Liver (tissue), 9 donors: ENCODE data around the gene UBL3. TPM values are rescaled to one million over a fixed set of nuclear protein-coding genes. Genes with fewer than 3 reads are reported as not detected.

Source experiments
- DNase-seq: peaks from one replicate; pipeline ENCODE4 v3.0.0-alpha.2; 2017; ENCODE audit warnings: low spot score
- H3K27ac ChIP-seq, 2 donors: one replicate each; pipeline ENCODE4 v1.7.0; 2013; ENCODE audit warnings: inconsistent platforms in 2 of 2, low read length in 2 of 2, control low read depth in 1 of 2, low read depth in 1 of 2, mild to moderate bottlenecking in 1 of 2
- H3K27me3 ChIP-seq, 4 donors: one replicate each; pipeline versions ENCODE4 v1.6.1 to v1.7.0; 2013; ENCODE audit warnings: low read length in 3 of 4, inconsistent platforms in 1 of 4, mild to moderate bottlenecking in 1 of 4, moderate library complexity in 1 of 4; ENCODE audit not compliant: control insufficient read depth in 4 of 4, insufficient read depth in 4 of 4
- H3K36me3 ChIP-seq, 4 donors: one replicate each; pipeline versions ENCODE4 v1.6.1 to v1.7.0; 2013; ENCODE audit warnings: low read length in 3 of 4, mild to moderate bottlenecking in 3 of 4, low read depth in 1 of 4, moderate library complexity in 1 of 4; ENCODE audit not compliant: control insufficient read depth in 4 of 4, insufficient read depth in 3 of 4
- H3K4me1 ChIP-seq, 4 donors: one replicate each; pipeline versions ENCODE4 v1.6.1 to v1.7.0; 2013; ENCODE audit warnings: low read length in 3 of 4, mild to moderate bottlenecking in 3 of 4, moderate library complexity in 1 of 4; ENCODE audit not compliant: control insufficient read depth in 4 of 4, insufficient read depth in 4 of 4
- H3K4me3 ChIP-seq, 3 donors: one replicate each; pipeline versions ENCODE4 v1.6.1 to v1.7.0; 2013; ENCODE audit warnings: low read length in 3 of 3, control low read depth in 1 of 3, low read depth in 1 of 3, mild to moderate bottlenecking in 1 of 3
- H3K9ac ChIP-seq, 2 donors: one replicate each; pipeline ENCODE4 v1.7.0; 2013; ENCODE audit warnings: low read length in 2 of 2, mild to moderate bottlenecking in 2 of 2, moderate library complexity in 2 of 2, control low read depth in 1 of 2, low read depth in 1 of 2
- H3K9me3 ChIP-seq, 4 donors: one replicate each; pipeline versions ENCODE4 v1.6.1 to v1.7.0; 2013; ENCODE audit warnings: low read length in 3 of 4; ENCODE audit not compliant: control insufficient read depth in 4 of 4
- CTCF ChIP-seq: fragments of 150-350 bp; IDR thresholded peaks from 2 replicates; pipeline ENCODE4 v1.5.1; 2017; ENCODE audit warnings: improper control_type of control experiment, low read depth, low read length; ENCODE audit not compliant: missing input control
- EGR1 ChIP-seq, 2 donors: IDR thresholded peaks; 2 replicates each; pipeline ENCODE4 v1.6.1; 2016 to 2018; ENCODE audit warnings: antibody characterized with exemption in 2 of 2, low read depth in 2 of 2
- FOXA2 ChIP-seq: IDR thresholded peaks from 2 replicates; pipeline ENCODE4 v1.6.1; 2016; ENCODE audit warnings: antibody characterized with exemption
- GABPA ChIP-seq, 2 donors: IDR thresholded peaks in 1 of 2; conservative IDR thresholded peaks in 1 of 2; 2 replicates each; pipeline ENCODE4 v1.6.1; 2016; ENCODE audit warnings: antibody characterized with exemption in 2 of 2, mild to moderate bottlenecking in 1 of 2, moderate library complexity in 1 of 2
- HNF4A ChIP-seq, 2 donors: conservative IDR thresholded peaks; 2 replicates each; pipeline ENCODE4 v1.6.1; 2016; ENCODE audit warnings: antibody characterized with exemption in 2 of 2, mild to moderate bottlenecking in 2 of 2
- JUND ChIP-seq, 2 donors: IDR thresholded peaks; 2 replicates each; pipeline ENCODE4 v1.6.1; 2016; ENCODE audit warnings: antibody characterized with exemption in 2 of 2
- NR2F2 ChIP-seq: IDR thresholded peaks from 2 replicates; pipeline ENCODE4 v1.6.1; 2016; ENCODE audit warnings: antibody characterized with exemption
- RAD21 ChIP-seq, 2 donors: IDR thresholded peaks; 2 replicates each; pipeline ENCODE4 v1.6.1; 2016; ENCODE audit warnings: antibody characterized with exemption in 2 of 2, mild to moderate bottlenecking in 2 of 2
- REST ChIP-seq: IDR thresholded peaks from 2 replicates; pipeline ENCODE4 v1.6.1; 2016; ENCODE audit warnings: antibody characterized with exemption, mild to moderate bottlenecking
- RXRA ChIP-seq, 2 donors: IDR thresholded peaks; 2 replicates each; pipeline ENCODE4 v1.6.1; 2017 to 2018; ENCODE audit warnings: antibody characterized with exemption in 2 of 2, mild to moderate bottlenecking in 1 of 2
- TAF1 ChIP-seq: conservative IDR thresholded peaks from 2 replicates; pipeline ENCODE4 v1.6.1; 2016; ENCODE audit warnings: antibody characterized with exemption, mild to moderate bottlenecking
- YY1 ChIP-seq: IDR thresholded peaks from 2 replicates; pipeline ENCODE4 v1.6.1; 2016; ENCODE audit warnings: antibody characterized with exemption, mild to moderate bottlenecking
- ZBTB33 ChIP-seq: IDR thresholded peaks from 2 replicates; pipeline ENCODE4 v1.6.1; 2016; ENCODE audit warnings: antibody characterized with exemption
- WGBS: extraction: QIAGEN DNeasy Blood & Tissue Kit; methylation state at CpG from one replicate; pipeline ENCODE4 v1.1.7; 2013; 5-methylcytosine and 5-hydroxymethylcytosine counted together
- polyA plus RNA-seq, 2 donors: library from polyadenylated mRNA; stranded (reverse) in 1 of 2; unstranded in 1 of 2; fragments of 200-250 nt in 1 of 2; fragments of >200 nt in 1 of 2; fragmentation: Nextera tagmentation in 1 of 2; extraction: Ambion mirVana in 1 of 2; gene quantifications; one replicate each; pipeline versions ENCODE4 v1.2.1 to v1.2.3, GENCODE V29; 2013 to 2015
- total RNA-seq, 2 donors: library from RNA; depleted of rRNA; stranded (reverse); fragments of >200 nt; gene quantifications; one replicate each; pipeline ENCODE4 v1.2.3, GENCODE V29; 2014
- TF ChIP-seq, protein P1 (sequence below): IDR thresholded peaks from 2 replicates; pipeline ENCODE4 v1.6.1; 2016; ENCODE audit warnings: antibody characterized with exemption
- TF ChIP-seq, protein P2 (sequence below): IDR thresholded peaks from 2 replicates; pipeline ENCODE4 v1.6.1; 2016; ENCODE audit warnings: antibody characterized with exemption
- donor health status: healthy.
- donor health status: healthy.
- donor health status: healthy.
- donor health status: healthy.
- donor health status: healthy.

Gene UBL3
- total and polyA plus RNA-seq, 4 donors: 13.9 to 21.3 (median 15.9) TPM

GRCh38 chr13:29745704-29746103 lies 104.7 kb downstream of the UBL3 start:
- Histone ChIP-seq H3K4me1 (no peaks in the 10 kb centered on the region), H3K27ac (no peak overlapping the region), H3K4me3 (no peak overlapping the region), H3K27me3 (peaks cover 0 to 3% (median 0%) of the 10 kb centered on the region in 4 donors), H3K36me3 (no peaks in the 10 kb centered on the region), H3K9me3 (no peaks in the 10 kb centered on the region), H3K9ac (no peak overlapping the region)
- no peak for DNase-seq
- TF ChIP-seq EGR1 (IDR thresholded peaks at IDR 0.05; ENCODE audit: low read depth in 2 of 2): no peak
- 87% methylated on average over 6 of the region's 6 CpGs for WGBS

- TF ChIP-seq FOXA2 (no peak), YY1 (no peak), HNF4A (conservative IDR thresholded peaks at IDR 0.05) (no peak), NR2F2 (no peak), RAD21 (IDR thresholded peaks at IDR 0.05) (no peak), CTCF (no peak), REST (no peak)
- Histone ChIP-seq H3K4me3 (no peak overlapping the region), H3K9me3 (no peaks in the 10 kb centered on the region), H3K27me3 (peaks cover 0 to 3% (median 0%) of the 10 kb centered on the region in 4 donors), H3K9ac (no peak overlapping the region), H3K36me3 (no peaks in the 10 kb centered on the region), H3K27ac (no peak overlapping the region), H3K4me1 (no peaks in the 10 kb centered on the region)
- 82% methylated on average over 16 of the region's 16 CpGs for WGBS
- DNase-seq: no peak
Measured at GRCh38 chr13:29743201-29743786, 107.1 kb downstream of the UBL3 start.

DNA sequence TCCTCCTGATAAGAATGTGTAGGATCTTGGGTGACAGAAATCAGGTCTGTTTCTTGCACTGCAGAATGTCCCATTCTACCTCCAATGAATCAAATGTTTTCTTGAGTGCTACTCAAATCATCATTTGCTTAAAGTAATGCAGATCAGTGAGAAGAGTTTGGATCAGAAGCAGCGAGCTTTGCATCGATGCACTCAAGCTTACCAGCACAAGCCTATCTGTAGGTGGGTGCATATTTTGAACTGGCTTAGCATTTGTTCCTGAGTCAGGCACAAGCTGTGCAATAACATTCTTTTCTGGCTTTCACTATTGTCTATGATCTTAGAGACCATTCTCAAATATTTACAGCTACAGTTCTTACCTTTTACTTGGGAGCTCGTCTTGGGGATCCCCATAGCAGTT lies 109.5 kb downstream of the UBL3 start:
- WGBS: 95% methylated on average over 3 of the region's 3 CpGs
- Histone ChIP-seq H3K9me3 (no peaks in the 10 kb centered on the region), H3K9ac (no peak overlapping the region), H3K4me3 (no peak overlapping the region), H3K27me3 (peaks cover 0 to 3% (median 0%) of the 10 kb centered on the region in 4 donors), H3K4me1 (no peaks in the 10 kb centered on the region), H3K36me3 (no peaks in the 10 kb centered on the region), H3K27ac (no peak overlapping the region)
- DNase-seq: no peak
- TF ChIP-seq REST (no peak), EGR1 (IDR thresholded peaks at IDR 0.05; ENCODE audit: low read depth in 2 of 2) (no peak), RXRA (IDR thresholded peaks at IDR 0.05) (no peak), FOXA2 (no peak), ZBTB33 (no peak), GABPA (IDR thresholded peaks at IDR 0.05 in 1 of 2, conservative IDR thresholded peaks at IDR 0.05 in 1 of 2) (no peak), TAF1 (no peak), YY1 (no peak), JUND (IDR thresholded peaks at IDR 0.05) (no peak), RAD21 (IDR thresholded peaks at IDR 0.05) (no peak)
- TF ChIP-seq, protein P1, sequence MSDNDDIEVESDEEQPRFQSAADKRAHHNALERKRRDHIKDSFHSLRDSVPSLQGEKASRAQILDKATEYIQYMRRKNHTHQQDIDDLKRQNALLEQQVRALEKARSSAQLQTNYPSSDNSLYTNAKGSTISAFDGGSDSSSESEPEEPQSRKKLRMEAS: no peak
- TF ChIP-seq, protein P2, sequence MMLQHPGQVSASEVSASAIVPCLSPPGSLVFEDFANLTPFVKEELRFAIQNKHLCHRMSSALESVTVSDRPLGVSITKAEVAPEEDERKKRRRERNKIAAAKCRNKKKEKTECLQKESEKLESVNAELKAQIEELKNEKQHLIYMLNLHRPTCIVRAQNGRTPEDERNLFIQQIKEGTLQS: no peak
